Putamen (tissue), 1 donor: ENCODE measurements around the gene DSCAML1.
A peak's percentile ranks its signal among the peaks of the same experiment; 100 is the strongest.
"Not testable (repeated sequence)": the region's sequence is repeated elsewhere in the genome, so short reads cannot be mapped to it uniquely, and the experiment has no call there.

ENCODE experiments used
- DNase-seq: peaks from one replicate; pipeline ENCODE4 v3.0.0-alpha.2; 2016; ENCODE audit warnings: low spot score

DSCAML1 gene

GRCh38 chr11:117464778-117465177 is 332.2 kb downstream of the DSCAML1 start:
- no peak for DNase-seq

- no peak for DNase-seq
Observed at GRCh38 chr11:117462864-117463247, 334.2 kb downstream of the DSCAML1 start.

GRCh38 chr11:117462183-117462863 is 334.7 kb downstream of the DSCAML1 start:
- DNase-seq = no peak

- DNase-seq = no peak
Observed at GRCh38 chr11:117461396-117462182, 335.4 kb downstream of the DSCAML1 start.

- DNase-seq = no peak
Observed at GRCh38 chr11:117459979-117460300, 337.1 kb downstream of the DSCAML1 start.

GRCh38 chr11:117459123-117459978 is 337.7 kb downstream of the DSCAML1 start:
- no peak for DNase-seq

GRCh38 chr11:117458275-117459122 is 338.5 kb downstream of the DSCAML1 start:
- no peak for DNase-seq

- DNase-seq = no peak
Observed at GRCh38 chr11:117457835-117458234, 339.2 kb downstream of the DSCAML1 start.

GRCh38 chr11:117457031-117457785 is 339.8 kb downstream of the DSCAML1 start:
- no peak for DNase-seq

- not testable (repeated sequence) for DNase-seq
Observed at GRCh38 chr11:117456721-117457029, 340.3 kb downstream of the DSCAML1 start.

- DNase-seq = no peak
Observed at GRCh38 chr11:117456027-117456720, 340.8 kb downstream of the DSCAML1 start.

- DNase-seq = no peak
Observed at GRCh38 chr11:117454564-117454917, 342.5 kb downstream of the DSCAML1 start.

- no peak for DNase-seq
Observed at GRCh38 chr11:117453886-117454563, 343.0 kb downstream of the DSCAML1 start.

GRCh38 chr11:117449111-117449693 is 347.8 kb downstream of the DSCAML1 start:
- no peak for DNase-seq

- no peak for DNase-seq
Observed at GRCh38 chr11:117444711-117445658, 352.0 kb downstream of the DSCAML1 start.

GRCh38 chr11:117444256-117444655 is 352.8 kb downstream of the DSCAML1 start:
- DNase-seq = no peak

- peak; percentile 50 for DNase-seq
Observed at GRCh38 chr11:117443266-117444186, 353.5 kb downstream of the DSCAML1 start.
